IMR-90 (cell line): ENCODE results near the gene MEGF6.

Experiments used
- BHLHE40 ChIP-seq: fragments of 150-350 bp; IDR thresholded peaks from 2 replicates; pipeline ENCODE4 v1.6.1; 2016; ENCODE audit warnings: mild to moderate bottlenecking, low read depth, low read length
- CHD1 ChIP-seq: IDR thresholded peaks from 2 replicates; pipeline ENCODE4 v1.6.1; 2012; ENCODE audit warnings: low read depth, low read length, improper control_type of control experiment
- CTCF ChIP-seq: conservative IDR thresholded peaks from 2 replicates; pipeline ENCODE4 v1.5.1; 2012; ENCODE audit warnings: mild to moderate bottlenecking, low read depth, low read length, improper control_type of control experiment
- FOS ChIP-seq: fragments of 150-350 bp; IDR thresholded peaks from 2 replicates; pipeline ENCODE4 v1.6.1; 2016; ENCODE audit warnings: low read depth, low read length
- MXI1 ChIP-seq: IDR thresholded peaks from 2 replicates; pipeline ENCODE4 v1.6.1; 2012; ENCODE audit warnings: low read depth, mild to moderate bottlenecking, low read length, moderate library complexity, borderline replicate concordance
- RAD21 ChIP-seq: IDR thresholded peaks from 2 replicates; pipeline ENCODE4 v1.6.1; 2012; ENCODE audit warnings: low read length, improper control_type of control experiment

GRCh38 chr1:3577300-3577699 is 34.0 kb downstream of the MEGF6 start:
- TF ChIP-seq CTCF (no peak), CHD1 (no peak), RAD21 (no peak), BHLHE40 (no peak), MXI1 (peak; percentile 64; the same call in 1 of the 2 replicates), FOS (no peak)
